ENCODE data around the gene SIAH3.

The SIAH3 gene

GRCh38 chr13:45731455-45731854 is 120.1 kb downstream of the SIAH3 start:
- Histone ChIP-seq H2AFZ (ENCODE audit: low read depth, low read length) (no peak overlapping the region), H3K27ac (ENCODE audit: low read length) (no peak overlapping the region), H3K4me1 (ENCODE audit: insufficient read depth, low read length) (no peaks in the 10 kb centered on the region), H3K27me3 (ENCODE audit: insufficient read depth, low read length, poor library complexity) (peaks cover 18% of the 10 kb centered on the region), H3K79me2 (ENCODE audit: insufficient read depth, low read length) (no peaks in the 10 kb centered on the region), H4K20me1 (ENCODE audit: insufficient read depth, low read length) (no peaks in the 10 kb centered on the region), H3K4me3 (ENCODE audit: low read depth in 1 of 2, low read length in 2 of 2) (no peak overlapping the region), H3K9ac (ENCODE audit: low read depth, low read length) (no peak overlapping the region), H3K36me3 (ENCODE audit: insufficient read depth, low read length) (no peaks in the 10 kb centered on the region), H3K9me3 (ENCODE audit: insufficient read depth, low read length, severe bottlenecking) (no peaks in the 10 kb centered on the region), H3K4me2 (ENCODE audit: insufficient read depth, low read length) (no peak overlapping the region)
- TF ChIP-seq EZH2 (IDR thresholded peaks at IDR 0.05; ENCODE audit: borderline replicate concordance, low read depth, low read length, severe bottlenecking), result no peak
- TF ChIP-seq CTCF (IDR thresholded peaks at IDR 0.05; ENCODE audit: borderline replicate concordance, extremely low read depth, low read length, poor library complexity, severe bottlenecking), result no peak
- DNase-seq, result no peak
- no peak for ATAC-seq (ENCODE audit: insufficient read depth, low read depth)

DNA sequence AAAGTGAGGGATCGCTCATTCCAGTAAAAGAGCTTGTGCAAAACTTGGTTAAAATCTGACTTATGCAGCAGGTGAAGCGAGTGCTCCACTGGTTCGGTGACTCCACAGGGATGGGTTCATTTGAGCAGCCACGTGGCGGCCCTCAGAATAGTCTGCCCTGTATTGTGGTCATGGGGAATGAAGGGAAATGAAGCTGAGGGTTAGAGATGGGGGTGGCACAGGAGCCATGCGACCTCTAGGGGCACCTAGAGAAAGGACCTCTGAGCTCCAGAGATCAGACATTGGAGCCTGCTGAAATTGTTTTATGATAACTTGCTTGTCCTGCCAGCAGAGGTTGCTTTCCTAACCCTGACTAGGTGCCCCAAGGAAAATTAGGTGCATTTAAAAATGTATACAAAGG is 122.8 kb downstream of the SIAH3 start:
- Histone ChIP-seq H3K27me3 (ENCODE audit: insufficient read depth, low read length, poor library complexity) (peaks cover 23% of the 10 kb centered on the region), H3K4me1 (ENCODE audit: insufficient read depth, low read length) (no peaks in the 10 kb centered on the region), H3K79me2 (ENCODE audit: insufficient read depth, low read length) (no peaks in the 10 kb centered on the region), H3K9ac (ENCODE audit: low read depth, low read length) (no peak overlapping the region), H3K4me2 (ENCODE audit: insufficient read depth, low read length) (no peak overlapping the region), H3K27ac (ENCODE audit: low read length) (no peak overlapping the region), H3K36me3 (ENCODE audit: insufficient read depth, low read length) (no peaks in the 10 kb centered on the region), H4K20me1 (ENCODE audit: insufficient read depth, low read length) (no peaks in the 10 kb centered on the region), H3K9me3 (ENCODE audit: insufficient read depth, low read length, severe bottlenecking) (no peaks in the 10 kb centered on the region), H3K4me3 (ENCODE audit: low read depth in 1 of 2, low read length in 2 of 2) (no peak overlapping the region), H2AFZ (ENCODE audit: low read depth, low read length) (no peak overlapping the region)
- ATAC-seq (ENCODE audit: insufficient read depth, low read depth) (peak; percentile 93), DNase-seq (peak; percentile 35)
- TF ChIP-seq EZH2 (IDR thresholded peaks at IDR 0.05; ENCODE audit: borderline replicate concordance, low read depth, low read length, severe bottlenecking) (no peak), CTCF (IDR thresholded peaks at IDR 0.05; ENCODE audit: borderline replicate concordance, extremely low read depth, low read length, poor library complexity, severe bottlenecking) (peak; percentile 61)

Measured in DND-41 (cell line).